Panc1 (cell line): ENCODE results near the gene TWF2. TPM values are rescaled to one million over a fixed set of nuclear protein-coding genes. Genes with fewer than 3 reads are reported as not detected.

Experiments
- ATAC-seq: fragments of 200-7000 bp; cut with Tn5 transposase; 2 replicates; pipeline ENCODE4 v1.9.1; 2020; ENCODE audit warnings: mild to moderate bottlenecking, moderate library complexity
- BruUV-seq: library from RNA; stranded (reverse); fragments of 400-500 nt; replicated peaks from 2 replicates; lab custom pipeline; 2021; lab: Mats Ljungman, UMichigan
- CTCF ChIA-PET: fragments of 300-600 bp; sonication (Branson Sonifier 250); formaldehyde crosslinking; loops from one replicate; lab custom pipeline; 2022; ENCODE audit warnings: antibody characterized with exemption; lab: Charles Lee
- POLR2A ChIA-PET: fragments of 300-600 bp; sonication (Branson Sonifier 250); formaldehyde crosslinking; loops from one replicate; lab custom pipeline; 2022; ENCODE audit warnings: antibody characterized with exemption; lab: Charles Lee
- DNase-seq: peaks from one replicate; pipeline ENCODE4 v3.0.0-alpha.2; 2010; ENCODE audit warnings: low read depth, low spot score
- H3K27ac ChIP-seq: 2 replicates; pipeline ENCODE4 v1.5.1; 2011; ENCODE audit warnings: mild to moderate bottlenecking, low read length, inconsistent platforms
- H3K27me3 ChIP-seq: fragments of 200-500 bp; sonication (Bioruptor generic); 2 replicates; pipeline ENCODE4 v1.6.0; 2014; ENCODE audit warnings: low read length, inconsistent platforms; ENCODE audit not compliant: control insufficient read depth, insufficient read depth
- H3K36me3 ChIP-seq: fragments of 200-500 bp; sonication (Bioruptor generic); 2 replicates; pipeline ENCODE4 v1.5.1; 2014; ENCODE audit warnings: inconsistent platforms, mild to moderate bottlenecking, low read length, moderate library complexity; ENCODE audit not compliant: control insufficient read depth, insufficient read depth
- H3K4me1 ChIP-seq: 2 replicates; pipeline ENCODE4 v1.5.1; 2011; ENCODE audit warnings: inconsistent platforms, mild to moderate bottlenecking, low read length, moderate library complexity; ENCODE audit not compliant: control insufficient read depth, insufficient read depth
- H3K4me3 ChIP-seq, 2 experiments: 2 replicates each; pipeline ENCODE4 v1.5.1; 2011 to 2012; ENCODE audit warnings: low read depth in 2 of 2, low read length in 2 of 2, mild to moderate bottlenecking in 2 of 2, inconsistent platforms in 1 of 2, moderate library complexity in 1 of 2
- H3K9me3 ChIP-seq: fragments of 200-500 bp; sonication (Bioruptor generic); 2 replicates; pipeline ENCODE4 v1.5.1; 2014; ENCODE audit warnings: low read depth, mild to moderate bottlenecking, inconsistent platforms, low read length, moderate library complexity; ENCODE audit not compliant: control insufficient read depth, insufficient read depth
- POLR2AphosphoS5 ChIP-seq: IDR thresholded peaks from 2 replicates; pipeline ENCODE4 v1.6.1; 2012; ENCODE audit warnings: mild to moderate bottlenecking, low read depth, low read length, moderate library complexity
- SIN3A ChIP-seq: IDR thresholded peaks from 2 replicates; pipeline ENCODE4 v1.6.1; 2012; ENCODE audit warnings: low read depth, mild to moderate bottlenecking, low read length, moderate library complexity, borderline replicate concordance; ENCODE audit not compliant: insufficient read depth
- TCF7L2 ChIP-seq: IDR thresholded peaks from 2 replicates; pipeline ENCODE4 v1.6.1; 2011; ENCODE audit warnings: mild to moderate bottlenecking, low read depth, low read length, inconsistent platforms
- in situ Hi-C: cut with HindIII; loops from 2 replicates; pipeline ENCODE4 v1.10.0; 2016; ENCODE audit warnings: low sequenced_read_pairs, low pct_unique_long_range_greater_than_20kb
- intact Hi-C: fragments of 100-400 bp; cut with micrococcal nuclease; formaldehyde crosslinking; loops from one replicate; pipeline ENCODE4 v1.10.0; 2022; ENCODE audit not compliant: unreplicated experiment
- total RNA-seq: library from RNA; stranded (reverse); gene quantifications from one replicate; pipeline ENCODE4 v1.2.1, GENCODE V29; 2021; ENCODE audit not compliant: unreplicated experiment
- TF ChIP-seq, protein P1 (sequence below): fragments of 450-650 bp; IDR thresholded peaks from 2 replicates; pipeline ENCODE4 v1.5.1; 2017; ENCODE audit warnings: mild to moderate bottlenecking
- TF ChIP-seq, protein P2 (sequence below), 2 experiments: IDR thresholded peaks; 2 replicates each; pipeline ENCODE4 v1.6.1; 2011 to 2012; ENCODE audit warnings: low read depth in 2 of 2, control low read depth in 1 of 2, low read length in 1 of 2, mild to moderate bottlenecking in 1 of 2, moderate library complexity in 1 of 2; ENCODE audit not compliant: insufficient read depth in 1 of 2

TWF2 gene
- total RNA-seq, 1 experiment from 2014 or later: 51.9 TPM

DNA sequence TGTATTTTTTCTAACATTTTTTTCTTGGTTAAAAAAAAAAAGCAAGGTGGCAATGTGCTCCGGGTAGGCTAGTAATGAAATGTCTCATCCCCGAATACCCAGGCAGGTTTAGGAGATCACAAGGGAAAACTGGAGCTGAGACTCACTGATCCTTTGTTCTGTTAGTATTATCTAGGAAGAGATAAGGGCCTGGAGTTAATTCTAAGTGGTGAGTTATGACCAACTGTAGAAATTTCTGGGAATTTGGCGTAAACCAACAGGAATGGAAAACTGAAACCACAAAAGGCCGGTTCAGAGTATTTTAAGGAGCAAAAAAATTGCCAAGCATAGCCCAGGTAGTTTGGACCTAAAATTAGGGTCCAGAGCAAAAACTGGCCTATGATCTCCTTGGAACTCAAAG, 19.0 kb upstream of the TWF2 start:
- H3K27me3 ChIP-seq: no peaks in the 10 kb centered on the region
- no TSS peak for BruUV-seq
- POLR2A ChIA-PET: no interaction called here
- H3K4me3 ChIP-seq: no peak overlapping the region
- DNase-seq (no peak), ATAC-seq (no peak)
- no peak for TF ChIP-seq TCF7L2
- TF ChIP-seq, protein P1, sequence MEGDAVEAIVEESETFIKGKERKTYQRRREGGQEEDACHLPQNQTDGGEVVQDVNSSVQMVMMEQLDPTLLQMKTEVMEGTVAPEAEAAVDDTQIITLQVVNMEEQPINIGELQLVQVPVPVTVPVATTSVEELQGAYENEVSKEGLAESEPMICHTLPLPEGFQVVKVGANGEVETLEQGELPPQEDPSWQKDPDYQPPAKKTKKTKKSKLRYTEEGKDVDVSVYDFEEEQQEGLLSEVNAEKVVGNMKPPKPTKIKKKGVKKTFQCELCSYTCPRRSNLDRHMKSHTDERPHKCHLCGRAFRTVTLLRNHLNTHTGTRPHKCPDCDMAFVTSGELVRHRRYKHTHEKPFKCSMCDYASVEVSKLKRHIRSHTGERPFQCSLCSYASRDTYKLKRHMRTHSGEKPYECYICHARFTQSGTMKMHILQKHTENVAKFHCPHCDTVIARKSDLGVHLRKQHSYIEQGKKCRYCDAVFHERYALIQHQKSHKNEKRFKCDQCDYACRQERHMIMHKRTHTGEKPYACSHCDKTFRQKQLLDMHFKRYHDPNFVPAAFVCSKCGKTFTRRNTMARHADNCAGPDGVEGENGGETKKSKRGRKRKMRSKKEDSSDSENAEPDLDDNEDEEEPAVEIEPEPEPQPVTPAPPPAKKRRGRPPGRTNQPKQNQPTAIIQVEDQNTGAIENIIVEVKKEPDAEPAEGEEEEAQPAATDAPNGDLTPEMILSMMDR: no peak
- no peak for TF ChIP-seq SIN3A
- TF ChIP-seq POLR2AphosphoS5: no peak
- TF ChIP-seq, protein P2, sequence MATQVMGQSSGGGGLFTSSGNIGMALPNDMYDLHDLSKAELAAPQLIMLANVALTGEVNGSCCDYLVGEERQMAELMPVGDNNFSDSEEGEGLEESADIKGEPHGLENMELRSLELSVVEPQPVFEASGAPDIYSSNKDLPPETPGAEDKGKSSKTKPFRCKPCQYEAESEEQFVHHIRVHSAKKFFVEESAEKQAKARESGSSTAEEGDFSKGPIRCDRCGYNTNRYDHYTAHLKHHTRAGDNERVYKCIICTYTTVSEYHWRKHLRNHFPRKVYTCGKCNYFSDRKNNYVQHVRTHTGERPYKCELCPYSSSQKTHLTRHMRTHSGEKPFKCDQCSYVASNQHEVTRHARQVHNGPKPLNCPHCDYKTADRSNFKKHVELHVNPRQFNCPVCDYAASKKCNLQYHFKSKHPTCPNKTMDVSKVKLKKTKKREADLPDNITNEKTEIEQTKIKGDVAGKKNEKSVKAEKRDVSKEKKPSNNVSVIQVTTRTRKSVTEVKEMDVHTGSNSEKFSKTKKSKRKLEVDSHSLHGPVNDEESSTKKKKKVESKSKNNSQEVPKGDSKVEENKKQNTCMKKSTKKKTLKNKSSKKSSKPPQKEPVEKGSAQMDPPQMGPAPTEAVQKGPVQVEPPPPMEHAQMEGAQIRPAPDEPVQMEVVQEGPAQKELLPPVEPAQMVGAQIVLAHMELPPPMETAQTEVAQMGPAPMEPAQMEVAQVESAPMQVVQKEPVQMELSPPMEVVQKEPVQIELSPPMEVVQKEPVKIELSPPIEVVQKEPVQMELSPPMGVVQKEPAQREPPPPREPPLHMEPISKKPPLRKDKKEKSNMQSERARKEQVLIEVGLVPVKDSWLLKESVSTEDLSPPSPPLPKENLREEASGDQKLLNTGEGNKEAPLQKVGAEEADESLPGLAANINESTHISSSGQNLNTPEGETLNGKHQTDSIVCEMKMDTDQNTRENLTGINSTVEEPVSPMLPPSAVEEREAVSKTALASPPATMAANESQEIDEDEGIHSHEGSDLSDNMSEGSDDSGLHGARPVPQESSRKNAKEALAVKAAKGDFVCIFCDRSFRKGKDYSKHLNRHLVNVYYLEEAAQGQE (IDR thresholded peaks at IDR 0.05; ENCODE audit: insufficient read depth in 1 of 2, low read depth in 2 of 2, low read length in 1 of 2): no peak
- in situ Hi-C loops (no loop called here), intact Hi-C loops (no loop called here)
- no peaks in the 10 kb centered on the region for H3K4me1 ChIP-seq
- H3K36me3 ChIP-seq: peaks cover 37% of the 10 kb centered on the region
- no peak overlapping the region for H3K27ac ChIP-seq
- CTCF ChIA-PET: interaction anchor here (0.6 kb wide), 1 partner anchor 110 kb away, joined by 3 read pairs; no protein-coding TSS in a partner anchor
- H3K9me3 ChIP-seq: no peaks in the 10 kb centered on the region

DNA sequence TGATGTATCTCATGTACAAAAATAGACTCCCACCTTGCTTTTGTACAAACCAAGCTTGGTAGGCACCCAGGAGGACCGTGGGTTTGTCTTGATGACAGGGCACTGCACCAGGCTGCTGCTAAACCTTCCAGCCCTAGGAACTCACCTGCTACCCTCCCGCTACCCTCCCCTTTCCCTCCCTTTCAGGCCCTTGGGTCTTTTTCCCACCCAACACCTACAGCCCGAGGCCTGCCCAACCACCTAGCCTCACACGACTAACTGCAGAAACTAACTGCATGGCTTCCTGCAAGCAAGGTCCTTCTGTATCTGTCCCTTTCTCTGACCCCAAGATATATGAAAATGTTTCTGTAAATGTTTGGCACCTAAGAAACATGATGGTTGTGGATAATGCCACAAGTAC, 17.7 kb upstream of the TWF2 start:
- peaks cover 33% of the 10 kb centered on the region for H3K36me3 ChIP-seq
- no peaks in the 10 kb centered on the region for H3K4me1 ChIP-seq
- no peak overlapping the region for H3K27ac ChIP-seq
- H3K9me3 ChIP-seq: no peaks in the 10 kb centered on the region
- ATAC-seq: no peak
- BruUV-seq: no TSS peak
- H3K4me3 ChIP-seq: no peak overlapping the region
- H3K27me3 ChIP-seq: no peaks in the 10 kb centered on the region
- in situ Hi-C loops: no loop called here
- POLR2A ChIA-PET: no interaction called here
- no peak for DNase-seq
- CTCF ChIA-PET: no interaction called here
- intact Hi-C loops: no loop called here
- TF ChIP-seq POLR2AphosphoS5: no peak
- TF ChIP-seq, protein P2 (IDR thresholded peaks at IDR 0.05; ENCODE audit: insufficient read depth in 1 of 2, low read depth in 2 of 2, low read length in 1 of 2): no peak
- TF ChIP-seq TCF7L2: no peak
